K562 (cell line): Measurements from ENCODE around the gene SNRNP70. TPM values are rescaled to one million over a fixed set of nuclear protein-coding genes. Genes with fewer than 3 reads are reported as not detected.

ENCODE experiments used
- ATF3 ChIP-seq, 2 experiments: fragments of 450-650 bp in 1 of 2; sonication (generic) in 1 of 2; formaldehyde crosslinking in 1 of 2; IDR thresholded peaks in 1 of 2; conservative IDR thresholded peaks in 1 of 2; 2 replicates each; pipeline versions ENCODE4 v1.6.1 to v1.8.1; 2016 to 2023; ENCODE audit warnings: mild to moderate bottlenecking in 2 of 2, moderate library complexity in 2 of 2, inconsistent platforms in 1 of 2, missing genetic modification reagents in 1 of 2
- ATF7 ChIP-seq: fragments of 450-650 bp; IDR thresholded peaks from 2 replicates; pipeline ENCODE4 v1.7.1; 2014; ENCODE audit warnings: mild to moderate bottlenecking, moderate library complexity
- CXXC5 ChIP-seq: fragments of 250-450 bp; sonication (Bioruptor Pico); IDR thresholded peaks from 2 replicates; pipeline ENCODE4 v1.8.0; 2022; ENCODE audit warnings: inconsistent platforms, mild to moderate bottlenecking, moderate library complexity
- FOXM1 ChIP-seq, 2 experiments: fragments of 450-650 bp in 1 of 2; sonication (generic) in 1 of 2; formaldehyde crosslinking in 1 of 2; IDR thresholded peaks; 2 replicates each; pipeline versions ENCODE4 v1.6.1 to v1.9.0; 2017 to 2022; ENCODE audit warnings: low read depth in 2 of 2, mild to moderate bottlenecking in 2 of 2, missing genetic modification reagents in 1 of 2, moderate library complexity in 1 of 2
- HLTF ChIP-seq: fragments of 450-650 bp; IDR thresholded peaks from 2 replicates; pipeline ENCODE4 v1.6.1; 2016
- MEF2D ChIP-seq: conservative IDR thresholded peaks from 2 replicates; pipeline ENCODE4 v1.6.1; 2016; ENCODE audit warnings: low read depth, missing genetic modification characterization, missing compliant biosample characterization
- NFIC ChIP-seq: fragments of 450-650 bp; IDR thresholded peaks from 2 replicates; pipeline ENCODE4 v1.6.1; 2017; ENCODE audit warnings: mild to moderate bottlenecking, inconsistent platforms
- NRF1 ChIP-seq, 2 experiments: fragments of 450-650 bp; IDR thresholded peaks in 1 of 2; conservative IDR thresholded peaks in 1 of 2; 2 replicates each; pipeline ENCODE4 v1.6.1; 2014; ENCODE audit warnings: mild to moderate bottlenecking in 2 of 2
- POLR2G ChIP-seq: fragments of 200-400 bp; formaldehyde crosslinking; IDR thresholded peaks from 2 replicates; pipeline ENCODE4 v1.6.1; 2017; ENCODE audit warnings: low read depth, mild to moderate bottlenecking, antibody characterized with exemption, low read length, moderate library complexity
- POLR2H ChIP-seq: IDR thresholded peaks from 2 replicates; pipeline ENCODE4 v1.6.1; 2016; ENCODE audit warnings: missing genetic modification characterization, low read depth, mild to moderate bottlenecking, control low read depth, missing compliant biosample characterization, moderate library complexity
- PTBP1 ChIP-seq: fragments of 200-400 bp; formaldehyde crosslinking; IDR thresholded peaks from 2 replicates; pipeline ENCODE4 v1.6.1; 2017; ENCODE audit warnings: low read depth, low read length
- XRCC5 ChIP-seq: fragments of 200-400 bp; formaldehyde crosslinking; IDR thresholded peaks from 2 replicates; pipeline ENCODE4 v1.6.1; 2017; ENCODE audit warnings: low read depth, mild to moderate bottlenecking, low read length
- ZBTB11 ChIP-seq, 3 experiments: fragments of 200-800 bp in 1 of 3; fragments of 250-450 bp in 1 of 3; fragments of 450-650 bp in 1 of 3; sonication (Bioruptor Pico) in 1 of 3; sonication (Bioruptor generic) in 1 of 3; formaldehyde crosslinking in 1 of 3; IDR thresholded peaks; 2 replicates each; pipeline versions ENCODE4 v1.6.1 to v1.8.0; 2016 to 2022; ENCODE audit warnings: mild to moderate bottlenecking in 2 of 3, missing genetic modification characterization in 2 of 3, missing compliant biosample characterization in 1 of 3, moderate library complexity in 1 of 3
- ZMIZ1 ChIP-seq, 2 experiments: fragments of 150-350 bp in 1 of 2; IDR thresholded peaks; 2 replicates each; pipeline ENCODE4 v1.6.1; 2012 to 2016; ENCODE audit warnings: low read depth in 2 of 2, low read length in 2 of 2, mild to moderate bottlenecking in 1 of 2, moderate library complexity in 1 of 2
- ZNF740 ChIP-seq, 3 experiments: fragments of 200-800 bp in 1 of 3; sonication (Bioruptor generic) in 1 of 3; sonication (generic) in 1 of 3; formaldehyde crosslinking in 1 of 3; IDR thresholded peaks; 2 replicates each; pipeline versions ENCODE4 v1.6.1 to v1.8.0; 2016 to 2022; ENCODE audit warnings: mild to moderate bottlenecking in 2 of 3, missing compliant biosample characterization in 2 of 3, missing genetic modification characterization in 2 of 3, missing genetic modification reagents in 1 of 3
- polyA plus RNA-seq, 8 experiments: library from polyadenylated mRNA; depleted of rRNA in 4 of 8; stranded (reverse) in 5 of 8; unstranded in 3 of 8; fragments of >200 nt; fragmentation: Nextera tagmentation in 2 of 8; fragmentation: Illumina TruSeq in 1 of 8; extraction: Ambion mirVana in 2 of 8; extraction: Trizol in 1 of 8; gene quantifications; 2 replicates each; pipeline versions ENCODE4 v1.2.1 to v1.2.3, GENCODE V29; 2011 to 2014; ENCODE audit warnings: inconsistent platforms in 1 of 8, missing spikeins in 1 of 8
- total RNA-seq, 7 experiments: library from RNA; depleted of rRNA in 6 of 7; stranded (reverse); fragments of >200 nt in 6 of 7; fragmentation: Illumina TruSeq in 2 of 7; extraction: Trizol in 2 of 7; gene quantifications; 2 replicates each; pipeline versions ENCODE4 v1.2.1 to v1.2.3, GENCODE V29; 2011 to 2021; ENCODE audit warnings: low replicate concordance in 1 of 7

Gene SNRNP70
- total and polyA plus RNA-seq, 9 of the 15 experiments (the other 6 are each of a cell fraction or from before 2014, with no cell fraction given) = 2.8 to 496 (median 136) TPM

GRCh38 chr19:49150106-49150943 lies 65.1 kb downstream of the SNRNP70 start (continued):
- TF ChIP-seq ZNF740 (CRISPR knock-in tag; IDR thresholded peaks at IDR 0.05) (peak; percentile 59), ZNF740 (tag; IDR thresholded peaks at IDR 0.05) (no peak), XRCC5 (0 out of 2 replicates have a peak, but pooled peaks have one; percentile 68), HLTF (0 out of 2 replicates have a peak, but pooled peaks have one; percentile 35), FOXM1 (IDR thresholded peaks at IDR 0.05; ENCODE audit: low read depth) (peak; percentile 90), FOXM1 (CRISPR knock-in tag; IDR thresholded peaks at IDR 0.05; ENCODE audit: low read depth) (no peak), POLR2H (tag) (peak; percentile 47), MEF2D (no peak), NRF1 (conservative IDR thresholded peaks at IDR 0.05 in 1 of 2, IDR thresholded peaks at IDR 0.05 in 1 of 2) (peak; percentile 77 to 80), POLR2G (peak; percentile 87), ATF7 (peak; percentile 100), PTBP1 (no peak), ZBTB11 (CRISPR knock-in tag; IDR thresholded peaks at IDR 0.05) (no peak; a peak in 1 of 6 replicates), NFIC (0 out of 2 replicates have a peak, but pooled peaks have one; percentile 24), CXXC5 (peak; percentile 84), ATF3 (IDR thresholded peaks at IDR 0.05) (peak; percentile 53; the same call in 1 of the 2 replicates), ATF3 (CRISPR knock-in tag; conservative IDR thresholded peaks at IDR 0.05) (no peak), ZMIZ1 (IDR thresholded peaks at IDR 0.05; ENCODE audit: low read depth in 2 of 2, low read length in 2 of 2) (no peak)
